Fibroblast of upper back skin (primary cell): ENCODE measurements around the gene CCDC177.
"Not testable (repeated sequence)": the region's sequence is repeated elsewhere in the genome, so short reads cannot be mapped to it uniquely, and the experiment has no call there.

Source experiments
- DNase-seq: peaks from one replicate; pipeline ENCODE4 v3.0.0-alpha.2; 2013

Gene CCDC177

DNA sequence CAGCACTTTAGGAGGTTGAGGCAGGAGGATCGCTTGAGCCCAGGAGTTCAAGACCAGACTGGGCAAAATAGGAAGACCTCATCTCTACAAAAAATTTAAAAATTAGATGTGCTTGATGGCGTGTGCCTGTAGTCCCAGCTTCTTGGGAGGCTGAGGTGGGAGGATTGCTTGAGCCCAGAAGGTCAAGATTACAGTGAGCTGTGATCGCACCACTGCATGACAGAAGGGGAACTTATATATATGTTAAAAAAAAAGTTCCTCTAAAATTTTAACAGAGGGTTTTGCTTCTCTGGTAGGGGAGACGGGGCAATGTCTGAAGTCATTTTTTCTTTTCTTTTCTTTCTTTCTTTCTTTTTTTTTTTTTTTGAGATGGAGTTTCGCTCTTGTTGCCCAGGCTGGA is 24.8 kb upstream of the CCDC177 start:
- DNase-seq, result not testable (repeated sequence)

- no peak for DNase-seq
Measured at GRCh38 chr14:69595336-69595735, 20.7 kb upstream of the CCDC177 start.

GRCh38 chr14:69594846-69595245 is 20.2 kb upstream of the CCDC177 start:
- no peak for DNase-seq

GRCh38 chr14:69593018-69593677 is 18.5 kb upstream of the CCDC177 start:
- DNase-seq, result peak; percentile 91

DNA sequence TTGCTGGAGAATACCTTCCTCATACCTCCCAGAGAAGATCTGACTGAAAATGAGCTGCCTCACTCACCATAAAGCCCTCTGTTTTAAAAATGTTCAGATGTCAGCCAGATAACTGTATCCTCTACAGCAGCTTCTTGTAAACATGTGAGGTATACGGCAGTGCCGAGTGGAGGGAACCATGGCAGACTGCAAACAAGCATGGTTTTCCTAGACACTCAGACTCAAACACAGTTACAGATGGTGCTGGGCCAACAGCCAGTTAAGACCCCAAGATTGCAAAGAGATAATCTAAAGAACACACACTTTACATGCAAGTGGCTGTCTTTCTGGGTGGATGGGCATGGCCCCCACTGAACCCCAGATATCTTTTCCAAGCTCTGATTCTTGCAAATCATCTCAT is 16.6 kb upstream of the CCDC177 start:
- no peak for DNase-seq

DNA sequence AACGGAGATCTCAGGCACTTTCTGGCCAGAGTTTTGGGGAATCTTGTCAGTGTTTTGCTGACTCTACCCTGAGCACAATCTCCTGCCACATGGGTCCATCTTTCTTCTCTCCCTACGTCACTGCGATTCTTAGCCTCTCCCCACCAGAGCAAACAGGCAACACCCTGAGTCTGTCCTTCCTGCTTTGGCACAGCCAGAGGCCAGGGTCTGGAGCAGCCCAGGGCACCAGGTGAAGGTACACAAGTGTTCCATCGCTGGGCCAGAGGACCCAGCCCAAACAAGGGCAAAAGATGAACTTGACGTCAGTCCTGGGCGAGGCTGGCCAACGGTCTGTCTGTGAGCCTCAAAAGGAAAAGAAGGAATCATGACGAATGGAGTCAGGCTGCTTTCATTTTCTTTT is 12.7 kb upstream of the CCDC177 start:
- DNase-seq, result no peak

DNA sequence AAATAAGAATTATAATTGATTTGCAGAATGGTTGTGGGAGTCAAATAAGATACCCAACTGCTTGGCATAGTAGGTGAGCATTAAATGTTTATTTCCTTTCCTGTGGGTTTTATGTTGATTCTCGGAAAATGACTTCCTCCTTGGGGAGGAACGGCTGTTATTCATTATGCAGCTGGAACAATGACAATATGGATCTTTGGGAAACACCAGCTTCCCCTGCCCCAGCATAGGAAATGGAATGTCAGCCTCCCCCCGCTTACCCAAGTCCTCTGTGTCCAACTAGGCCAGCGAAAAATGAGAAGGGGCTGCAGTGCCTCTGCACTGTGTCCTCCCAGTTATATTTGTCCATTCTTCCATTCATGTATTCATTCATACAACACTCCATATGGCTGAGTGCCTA is 11.7 kb upstream of the CCDC177 start:
- peak; percentile 62 for DNase-seq

GRCh38 chr14:69584389-69584788 is 9.7 kb upstream of the CCDC177 start:
- no peak for DNase-seq

GRCh38 chr14:69582829-69583228 is 8.2 kb upstream of the CCDC177 start:
- DNase-seq, result no peak

DNA sequence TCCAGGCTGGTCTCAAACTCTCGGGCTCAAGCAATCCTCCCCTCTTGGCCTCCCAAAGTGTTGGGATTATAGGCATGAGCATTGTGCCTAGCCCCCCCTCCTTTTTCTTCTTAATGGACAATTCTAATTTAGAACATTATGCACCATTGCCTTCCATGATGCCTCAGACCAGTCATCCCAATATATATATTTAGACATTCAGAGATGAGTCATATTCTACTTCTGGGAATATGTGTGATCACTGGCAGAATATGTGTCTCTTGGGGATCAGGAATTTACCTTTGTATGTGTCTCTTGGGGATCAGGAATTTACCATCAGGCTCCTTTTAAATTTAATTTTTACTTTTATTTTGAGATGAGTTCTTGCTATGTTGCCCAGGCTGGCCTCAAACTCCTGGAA is 7.5 kb upstream of the CCDC177 start:
- DNase-seq, result peak; percentile 66

- DNase-seq, result no peak
Measured at GRCh38 chr14:69581316-69581935, 6.8 kb upstream of the CCDC177 start.

DNA sequence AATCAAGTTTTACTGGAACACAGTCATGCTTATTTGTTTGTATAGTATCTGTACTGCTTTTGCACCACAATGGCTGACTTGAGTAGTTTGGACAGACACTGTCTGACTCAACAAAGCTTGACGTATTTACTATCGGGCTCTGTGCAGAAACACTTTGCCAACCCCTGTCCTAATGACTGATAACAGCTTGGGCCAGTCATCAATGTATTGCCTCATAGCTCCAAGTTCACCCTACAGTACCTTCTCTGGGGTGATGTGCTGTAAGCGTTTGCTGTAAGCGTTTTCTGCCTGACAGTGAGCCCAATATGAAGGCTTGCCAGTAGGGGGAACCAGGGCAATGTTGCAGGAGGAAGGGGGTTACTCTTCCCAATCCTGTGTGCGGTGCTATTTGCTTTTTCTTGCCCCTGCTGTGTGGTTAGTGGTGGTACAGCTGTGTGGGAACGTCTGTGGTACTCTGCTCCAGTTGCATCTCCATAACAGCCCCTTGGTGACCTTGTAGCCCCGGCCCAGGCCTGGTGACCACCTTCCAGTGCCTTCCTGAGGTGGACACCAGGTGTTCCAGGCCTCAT is 5.4 kb upstream of the CCDC177 start:
- DNase-seq, result peak; percentile 69

- DNase-seq, result no peak
Measured at GRCh38 chr14:69579476-69579875, 4.8 kb upstream of the CCDC177 start.

GRCh38 chr14:69574954-69575295 is 254 bp upstream of the CCDC177 start:
- no peak for DNase-seq

DNA sequence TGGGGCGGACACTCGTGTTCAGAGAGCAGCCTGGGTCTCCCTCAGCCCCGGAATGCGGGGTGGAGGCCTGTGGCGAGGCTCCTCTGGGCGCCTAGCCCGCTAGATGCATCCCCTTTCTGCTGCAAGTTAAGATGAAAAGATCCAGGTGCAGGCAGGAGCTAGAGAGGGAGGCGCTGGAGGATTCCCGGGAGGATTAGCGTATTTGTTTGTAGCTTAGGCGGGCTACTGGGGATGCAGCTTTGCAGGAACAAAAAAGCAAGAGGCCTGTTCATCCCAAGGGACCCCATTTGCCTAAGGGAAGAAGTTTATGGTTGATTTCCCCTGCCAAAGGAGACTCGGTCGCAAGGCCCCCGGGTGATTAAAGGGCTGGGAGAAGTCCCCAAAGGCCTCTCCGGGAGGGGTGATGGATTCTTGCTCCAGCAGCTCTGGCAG is 824 bp downstream of the CCDC177 start:
- DNase-seq, result peak; percentile 6

DNA sequence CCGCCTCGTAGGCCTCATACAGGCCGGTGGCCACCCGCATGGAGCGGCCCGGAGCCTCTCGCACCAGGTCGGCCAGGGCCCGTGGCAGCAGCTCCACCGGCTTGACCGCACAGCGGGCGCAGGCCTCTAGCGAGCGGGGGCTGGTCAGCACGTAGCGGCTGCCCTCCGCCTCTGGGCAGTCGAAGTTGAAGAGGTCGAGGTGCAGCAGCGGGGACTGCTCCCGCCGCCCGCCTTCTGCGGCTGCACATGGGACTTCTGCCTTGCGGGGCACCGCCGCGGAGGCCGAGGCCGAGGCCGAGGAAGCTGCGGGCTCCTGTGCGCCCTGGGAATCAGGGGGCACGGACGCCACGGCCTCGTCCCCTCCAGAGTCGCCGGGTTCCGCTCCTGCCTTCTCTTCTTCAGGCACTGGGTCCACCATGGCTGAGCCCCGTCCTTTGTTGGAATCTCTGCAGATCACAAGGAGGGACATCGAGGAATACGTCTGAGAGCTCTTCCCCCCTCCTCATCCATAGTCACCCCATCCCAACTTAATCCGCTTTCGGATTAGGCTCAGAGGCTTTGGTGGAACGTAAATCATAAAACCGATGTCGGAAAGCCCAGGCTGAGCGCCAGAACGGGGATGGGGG is 1.4 kb downstream of the CCDC177 start:
- DNase-seq, result no peak

DNA sequence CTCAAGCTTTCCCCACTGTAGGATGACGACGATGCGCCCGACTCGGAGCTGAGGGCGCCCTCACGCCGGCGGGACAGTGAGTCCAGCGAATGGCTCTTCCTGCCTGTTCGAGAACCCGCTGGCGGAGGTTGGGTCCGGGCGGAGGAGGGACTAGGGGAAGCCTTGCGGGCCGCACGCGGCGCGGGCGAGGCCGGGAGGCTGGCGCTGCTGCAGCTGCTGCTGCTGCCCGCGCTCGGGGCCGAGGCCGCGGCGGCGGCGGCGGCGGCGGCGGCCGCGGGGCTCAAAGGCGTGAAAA is 1.9 kb downstream of the CCDC177 start:
- no peak for DNase-seq

GRCh38 chr14:69572030-69572840 is 2.4 kb downstream of the CCDC177 start:
- DNase-seq, result peak; percentile 12

GRCh38 chr14:69571449-69572029 is 3.1 kb downstream of the CCDC177 start:
- no peak for DNase-seq

GRCh38 chr14:69570836-69571330 is 3.8 kb downstream of the CCDC177 start:
- DNase-seq, result no peak

DNA sequence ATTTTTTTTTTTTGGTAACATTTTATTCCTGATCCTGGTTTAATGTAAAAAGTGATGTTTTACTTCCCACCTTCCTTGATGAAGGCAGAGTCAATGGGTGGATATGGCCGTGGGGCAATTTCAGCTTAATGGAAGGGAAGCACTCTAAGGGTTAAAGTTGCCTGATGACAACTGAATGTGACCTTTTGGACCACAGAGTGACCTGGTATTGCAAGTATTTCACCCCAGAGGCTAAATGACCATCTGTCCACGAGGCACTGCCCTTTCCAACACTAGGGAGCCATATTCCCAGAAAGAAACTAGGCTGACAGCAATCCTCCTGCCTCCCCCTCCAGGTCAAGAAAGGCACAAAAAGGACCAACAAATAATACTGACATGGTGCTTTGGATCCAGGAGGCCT is 4.8 kb downstream of the CCDC177 start:
- no peak for DNase-seq

DNA sequence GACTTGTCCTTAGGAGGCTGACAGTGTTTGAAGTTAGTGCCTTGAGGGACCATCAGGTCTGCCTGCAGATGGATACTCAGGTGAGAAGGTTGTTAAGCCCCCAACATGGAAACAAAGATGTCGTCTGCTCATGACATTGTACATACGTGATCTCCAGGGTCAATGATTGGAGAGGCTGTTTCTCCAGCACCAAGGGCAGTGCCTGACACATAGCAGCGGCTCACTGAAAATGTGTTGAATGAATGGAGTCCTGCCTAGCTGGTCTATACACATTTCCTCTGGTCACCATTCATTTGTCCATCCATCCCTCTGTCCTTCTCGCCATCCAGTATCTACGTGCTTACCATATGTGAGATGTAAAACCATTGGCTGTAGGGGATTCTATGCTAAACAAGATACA is 7.1 kb downstream of the CCDC177 start:
- no peak for DNase-seq

- DNase-seq, result no peak
Measured at GRCh38 chr14:69561893-69562292, 12.8 kb downstream of the CCDC177 start.
